Inflammatory macrophage treated with lipopolysaccharide for 1 hour (primary cell): ENCODE results near the gene MYPOP.

Source experiments
- DNase-seq, 2 donors: peaks; one replicate each; pipeline ENCODE4 v3.0.0-alpha.2; 2020 to 2022

MYPOP gene

DNA sequence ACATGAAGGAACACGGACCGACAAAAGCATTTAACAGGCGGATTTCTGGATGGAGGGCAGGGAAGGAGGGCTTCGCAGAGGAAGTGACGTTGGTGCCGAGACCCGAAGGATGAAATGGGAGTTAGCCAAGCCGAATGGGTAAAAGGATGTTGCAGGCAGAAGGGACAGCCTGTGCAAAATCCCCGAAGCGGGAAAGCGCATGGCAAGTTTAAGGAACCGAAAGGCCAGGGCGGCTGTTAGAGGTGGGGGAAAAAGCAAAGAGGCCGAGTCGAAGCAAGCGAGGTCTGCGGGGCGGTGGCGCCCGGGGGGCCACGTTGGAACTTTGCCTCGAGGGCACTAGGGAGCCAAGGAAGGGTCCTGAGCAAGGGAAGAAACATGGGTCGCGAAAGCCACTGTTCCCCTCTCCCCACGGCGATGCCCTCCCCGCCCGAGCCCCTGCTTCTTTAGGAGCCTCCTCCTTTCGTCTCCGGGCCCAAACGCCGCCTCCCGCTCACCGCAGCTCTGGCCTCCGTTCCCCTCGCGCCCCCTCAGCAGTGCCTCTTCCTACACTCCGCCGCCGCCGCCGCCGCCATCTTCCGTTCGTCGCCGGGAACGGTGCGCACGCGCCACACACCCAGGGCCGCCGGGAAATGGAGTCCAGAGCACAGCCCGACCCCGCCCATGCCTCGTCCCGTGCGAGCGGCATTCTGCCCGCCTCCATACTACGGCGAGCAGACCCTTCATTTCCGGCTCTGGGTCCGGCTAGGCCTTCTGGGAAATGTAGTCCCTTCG lies 39.7 kb downstream of the MYPOP start, which contains the start of gene SYMPK:
Gene SYMPK, minus strand, starts transcription at position 584 of the 771 bp plus-strand sequence. CDS start 8,652 bp downstream, outside the sequence.
- peak; percentile 97 to 98 for DNase-seq

DNA sequence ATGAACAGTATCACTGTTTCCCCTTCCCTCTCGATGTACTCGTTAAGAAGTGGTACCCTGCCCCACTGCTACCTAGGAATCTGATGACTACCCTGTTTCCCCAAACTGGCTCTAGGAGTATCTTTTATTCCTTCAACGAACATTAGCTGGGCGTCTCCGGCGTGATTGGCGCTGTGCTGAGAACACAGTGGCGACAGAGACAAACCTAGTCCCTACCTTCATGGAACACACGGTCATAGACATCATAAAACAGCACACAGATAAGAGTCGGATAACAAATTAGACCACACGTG lies 40.2 kb downstream of the MYPOP start:
- DNase-seq: no peak

DNA sequence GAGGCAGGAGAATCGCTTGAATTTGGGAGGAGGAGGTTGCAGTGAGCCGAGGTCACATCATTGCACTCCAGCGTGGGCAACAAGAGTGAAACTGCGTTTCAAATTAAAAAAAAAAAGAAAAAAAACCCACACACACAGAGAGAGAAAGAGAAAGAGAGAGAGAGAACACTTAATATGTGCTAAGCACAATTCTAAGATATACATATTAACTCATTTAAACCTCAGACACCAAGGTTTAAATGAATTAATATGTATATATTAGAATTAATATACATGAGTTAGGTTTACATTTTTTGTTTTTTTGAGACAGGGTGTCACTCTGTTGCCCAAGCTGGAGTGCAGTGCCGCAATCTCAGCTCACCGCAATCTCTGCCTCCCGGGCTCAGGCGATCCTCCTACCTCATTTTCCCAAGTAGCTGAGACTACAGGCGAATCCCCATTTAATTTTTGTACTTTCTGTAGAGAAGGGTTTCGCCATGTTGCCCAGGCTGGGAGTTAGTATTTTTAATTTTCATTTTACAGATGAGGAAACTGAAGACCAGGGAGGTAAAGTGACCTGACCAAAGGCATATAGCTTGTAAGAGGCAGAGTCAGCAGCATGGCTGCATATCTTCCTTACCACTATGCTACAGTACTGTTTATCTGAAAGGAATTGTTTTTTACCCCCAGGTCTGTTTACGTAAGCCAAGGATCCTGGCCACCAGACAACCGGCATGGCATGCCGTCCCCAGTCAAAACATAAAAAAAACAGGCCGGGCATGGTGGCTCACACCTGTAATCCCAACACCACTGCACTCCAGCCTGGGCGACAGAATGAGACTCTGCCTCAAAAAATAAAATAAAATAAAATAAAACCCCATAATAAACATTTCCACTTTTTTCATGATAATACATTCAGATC lies 41.8 kb downstream of the MYPOP start:
- DNase-seq: no peak

DNA sequence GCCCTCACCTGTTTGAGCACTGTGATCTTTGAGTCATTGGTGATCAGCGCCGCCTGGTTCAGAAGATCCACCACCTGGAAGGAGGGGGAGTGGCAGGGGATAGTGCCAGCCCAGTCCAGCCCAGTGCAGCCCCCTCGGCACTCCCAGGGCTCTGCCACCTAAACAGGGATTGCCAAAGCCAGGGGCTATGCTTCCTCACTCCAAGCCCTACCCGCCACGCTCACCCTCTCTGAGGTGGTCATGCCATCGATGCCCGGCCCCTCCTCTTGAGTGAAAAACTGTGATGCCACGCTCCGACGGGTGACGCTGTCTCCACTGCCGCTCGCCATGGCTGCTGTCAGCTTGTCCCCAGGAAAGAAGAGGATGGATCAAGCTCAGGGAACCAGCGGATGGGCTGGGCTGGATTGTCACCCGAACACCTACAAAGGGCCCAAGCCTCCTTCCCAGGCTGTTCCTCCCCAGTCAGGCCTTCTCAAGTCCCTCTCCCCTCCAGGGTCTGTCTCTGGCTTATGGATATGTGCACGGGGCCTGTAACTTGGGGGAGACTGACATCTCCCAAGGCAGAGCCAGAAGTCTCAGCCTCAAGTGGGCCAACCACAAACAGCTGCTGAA lies 48.1 kb downstream of the MYPOP start:
- no peak for DNase-seq

DNA sequence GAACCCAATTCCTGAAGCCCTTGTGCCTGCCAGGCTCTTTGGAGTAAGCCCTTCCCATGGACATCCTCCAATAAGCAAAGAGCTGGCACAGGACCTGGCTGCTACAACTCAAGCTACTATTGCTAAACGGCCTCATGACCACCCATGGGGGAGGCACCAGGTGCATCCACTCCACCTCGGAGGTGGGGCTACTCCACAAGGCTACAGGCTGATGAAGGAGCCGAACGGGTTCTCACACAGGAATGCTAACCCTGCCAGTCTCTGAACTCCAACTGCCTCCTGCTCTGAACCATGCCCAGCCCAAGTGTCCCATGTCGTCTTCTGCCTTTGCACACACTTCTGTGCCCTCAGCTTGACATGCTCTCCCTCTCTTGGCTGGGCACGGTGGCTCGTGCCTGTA lies 49.4 kb downstream of the MYPOP start:
- DNase-seq: no peak

DNA sequence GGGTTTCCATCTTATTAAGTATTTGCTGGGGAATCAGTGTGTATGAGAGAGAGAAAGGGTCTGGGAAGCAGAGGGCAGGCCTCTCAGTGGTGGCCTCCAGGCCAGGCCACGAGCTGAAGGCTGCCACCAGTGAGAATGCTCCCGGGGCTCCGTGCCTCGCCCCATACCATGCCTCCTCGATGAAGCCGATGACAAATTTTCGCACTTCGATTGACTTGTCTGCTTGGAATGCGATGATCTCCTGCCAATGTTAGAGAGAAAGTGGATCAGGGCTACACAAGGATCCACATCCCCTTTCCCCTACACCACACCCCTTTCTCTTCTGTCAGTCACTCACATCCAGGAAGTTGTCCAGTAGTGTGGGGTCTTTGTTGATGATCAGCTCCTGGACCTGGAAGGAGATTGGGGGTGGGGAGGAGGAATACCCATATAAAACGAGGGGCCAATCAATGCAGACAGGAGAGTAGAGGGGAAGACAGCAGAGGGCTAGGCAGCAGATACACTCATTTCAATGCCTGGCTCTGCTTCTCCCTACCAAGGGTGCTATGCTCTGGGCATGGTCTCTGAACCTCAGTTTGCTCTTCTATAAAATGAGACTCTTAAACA lies 50.2 kb downstream of the MYPOP start:
- DNase-seq: no peak

DNA sequence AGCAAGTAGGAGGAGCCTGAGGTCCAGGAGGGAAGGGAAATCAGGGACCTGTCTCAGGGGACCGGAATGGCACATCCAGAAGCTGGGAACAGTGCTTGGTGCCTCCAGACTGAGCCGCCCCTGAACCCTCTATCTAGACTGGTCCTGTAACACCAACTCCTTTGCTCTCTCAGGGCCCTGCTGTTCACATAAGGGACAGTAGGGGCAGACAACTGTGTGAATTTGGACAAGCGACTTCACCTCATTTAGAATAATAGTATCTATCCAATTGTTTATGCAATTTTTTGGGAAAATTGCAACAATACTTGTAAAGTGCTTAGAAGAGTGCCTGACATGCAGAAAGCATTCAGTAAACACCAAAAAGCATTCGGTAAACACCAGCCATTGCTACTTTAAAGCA lies 53.5 kb downstream of the MYPOP start:
- DNase-seq: no peak

DNA sequence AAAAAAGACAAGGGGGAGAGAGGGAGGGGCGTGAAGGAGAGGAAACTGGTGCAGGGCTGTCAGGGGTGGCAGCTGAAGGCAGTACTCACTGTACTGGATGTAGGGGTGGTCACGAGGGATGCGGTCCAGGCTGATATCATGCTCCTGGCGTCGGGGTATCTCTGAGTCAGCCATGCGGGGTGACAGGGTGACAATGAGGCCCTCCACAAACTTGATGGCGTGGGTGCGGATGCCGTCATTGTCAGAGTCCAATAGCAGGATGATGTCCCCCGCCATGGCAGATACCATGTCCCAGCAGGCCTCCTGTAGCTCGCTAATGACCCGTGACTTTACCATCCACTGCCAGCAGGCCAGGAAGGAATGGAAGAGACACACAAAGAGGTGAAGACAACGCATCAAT lies 54.8 kb downstream of the MYPOP start:
- DNase-seq: no peak

DNA sequence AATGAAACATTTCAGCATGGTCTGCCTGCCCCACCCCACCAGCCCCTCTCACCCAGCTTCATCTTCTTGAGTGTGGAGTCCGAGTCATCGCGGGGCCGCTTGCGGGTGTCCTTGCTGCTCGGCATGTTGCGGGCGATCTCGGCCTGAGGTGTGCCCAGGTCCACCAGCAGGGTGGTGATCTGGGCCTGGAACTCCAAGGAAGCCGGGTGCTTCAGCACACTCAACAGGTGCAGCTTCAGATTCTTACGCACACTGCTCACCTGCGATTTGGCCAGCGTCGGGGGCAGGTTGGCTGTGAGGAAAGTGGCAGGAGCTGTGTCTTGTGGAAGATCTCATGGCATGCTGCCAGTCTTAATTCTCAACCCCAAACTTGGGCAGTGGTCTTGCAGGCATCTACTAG lies 60.2 kb downstream of the MYPOP start:
- no peak for DNase-seq
